GM19193 (cell line): ENCODE results near the gene RFPL1.

Experiments
- POLR2A ChIP-seq: IDR thresholded peaks from 4 replicates; pipeline ENCODE4 v1.6.1; 2011; ENCODE audit not compliant: insufficient read depth, insufficient read length; ENCODE audit errors: extremely low read depth

RFPL1 gene

GRCh38 chr22:29443861-29444792 lies 5.7 kb downstream of the RFPL1 start:
- no peak for TF ChIP-seq POLR2A

- no peak for TF ChIP-seq POLR2A
Observed at GRCh38 chr22:29445508-29445907, 7.1 kb downstream of the RFPL1 start.

GRCh38 chr22:29447906-29448305 lies 9.5 kb downstream of the RFPL1 start:
- no peak for TF ChIP-seq POLR2A

- no peak for TF ChIP-seq POLR2A
Observed at GRCh38 chr22:29449296-29449875, 11.0 kb downstream of the RFPL1 start.

GRCh38 chr22:29450222-29450621 lies 11.8 kb downstream of the RFPL1 start:
- TF ChIP-seq POLR2A = no peak

- TF ChIP-seq POLR2A = no peak
Observed at GRCh38 chr22:29451863-29452262, 13.5 kb downstream of the RFPL1 start.

- TF ChIP-seq POLR2A = no peak
Observed at GRCh38 chr22:29454276-29454675, 15.9 kb downstream of the RFPL1 start.

- TF ChIP-seq POLR2A = no peak
Observed at GRCh38 chr22:29456211-29456671, 17.9 kb downstream of the RFPL1 start.

- no peak for TF ChIP-seq POLR2A
Observed at GRCh38 chr22:29457730-29458129, 19.3 kb downstream of the RFPL1 start.

GRCh38 chr22:29458551-29458950 lies 20.2 kb downstream of the RFPL1 start:
- no peak for TF ChIP-seq POLR2A

- no peak for TF ChIP-seq POLR2A
Observed at GRCh38 chr22:29459773-29460172, 21.4 kb downstream of the RFPL1 start.

- TF ChIP-seq POLR2A = no peak
Observed at GRCh38 chr22:29461263-29461662, 22.9 kb downstream of the RFPL1 start.

GRCh38 chr22:29463629-29464028 lies 25.2 kb downstream of the RFPL1 start:
- no peak for TF ChIP-seq POLR2A

GRCh38 chr22:29464581-29464980 lies 26.2 kb downstream of the RFPL1 start:
- TF ChIP-seq POLR2A = no peak

- no peak for TF ChIP-seq POLR2A
Observed at GRCh38 chr22:29469755-29470154, 31.4 kb downstream of the RFPL1 start.
